Measurements from ENCODE around the gene TSFM.

The TSFM gene

GRCh38 chr12:57834086-57834876, 51.7 kb downstream of the TSFM start:
- DNase-seq (ENCODE audit: low spot score), result no peak

- DNase-seq (ENCODE audit: low spot score), result no peak
Measured at GRCh38 chr12:57835366-57836288, 53.0 kb downstream of the TSFM start.

DNA sequence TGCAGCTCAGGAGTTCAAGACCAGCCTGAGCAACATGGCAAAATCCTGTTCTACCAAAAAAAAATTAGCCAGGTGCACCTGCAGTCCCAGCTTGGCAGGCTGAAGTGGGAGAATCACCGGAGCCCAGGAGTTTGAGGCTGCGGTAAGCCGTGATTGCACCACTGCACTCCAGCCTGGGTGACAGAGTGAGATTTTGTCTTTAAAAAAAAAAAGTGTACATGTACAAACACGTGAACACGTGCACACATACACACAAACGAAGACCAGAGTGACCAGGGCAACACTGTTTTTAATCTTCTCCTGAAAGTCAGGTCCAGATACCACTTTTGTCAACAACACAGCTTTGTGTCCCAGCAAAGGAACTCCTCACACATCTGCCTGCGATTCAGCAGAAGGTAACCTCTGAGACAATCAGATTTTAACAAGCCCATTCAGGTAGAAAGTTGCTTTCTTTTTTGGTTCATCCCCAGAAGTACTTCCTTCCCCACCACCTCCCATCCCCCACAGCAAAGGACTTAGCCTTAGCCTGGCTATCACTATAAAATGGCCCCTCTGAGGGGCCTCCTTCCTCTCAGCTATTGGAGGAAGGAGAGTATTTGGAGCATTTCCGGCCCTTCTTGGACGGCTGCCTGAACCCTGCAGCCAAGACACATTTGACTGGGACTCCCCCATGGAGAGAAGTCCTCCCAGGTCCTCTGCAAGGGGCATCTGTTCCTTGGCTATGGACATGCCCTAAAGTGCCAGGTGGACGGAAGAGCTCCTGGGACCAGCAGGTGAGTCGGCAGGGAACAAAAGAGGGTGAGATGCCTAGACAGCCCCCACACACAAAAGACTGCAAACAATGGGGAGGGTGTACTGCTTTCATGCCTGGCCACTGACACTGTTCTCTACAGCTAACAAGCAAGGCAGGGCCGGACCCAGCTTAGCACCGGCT, 54.1 kb downstream of the TSFM start:
- DNase-seq (ENCODE audit: low spot score), result peak; percentile 72

- DNase-seq (ENCODE audit: low spot score), result no peak
Measured at GRCh38 chr12:57837864-57838562, 55.4 kb downstream of the TSFM start.

DNA sequence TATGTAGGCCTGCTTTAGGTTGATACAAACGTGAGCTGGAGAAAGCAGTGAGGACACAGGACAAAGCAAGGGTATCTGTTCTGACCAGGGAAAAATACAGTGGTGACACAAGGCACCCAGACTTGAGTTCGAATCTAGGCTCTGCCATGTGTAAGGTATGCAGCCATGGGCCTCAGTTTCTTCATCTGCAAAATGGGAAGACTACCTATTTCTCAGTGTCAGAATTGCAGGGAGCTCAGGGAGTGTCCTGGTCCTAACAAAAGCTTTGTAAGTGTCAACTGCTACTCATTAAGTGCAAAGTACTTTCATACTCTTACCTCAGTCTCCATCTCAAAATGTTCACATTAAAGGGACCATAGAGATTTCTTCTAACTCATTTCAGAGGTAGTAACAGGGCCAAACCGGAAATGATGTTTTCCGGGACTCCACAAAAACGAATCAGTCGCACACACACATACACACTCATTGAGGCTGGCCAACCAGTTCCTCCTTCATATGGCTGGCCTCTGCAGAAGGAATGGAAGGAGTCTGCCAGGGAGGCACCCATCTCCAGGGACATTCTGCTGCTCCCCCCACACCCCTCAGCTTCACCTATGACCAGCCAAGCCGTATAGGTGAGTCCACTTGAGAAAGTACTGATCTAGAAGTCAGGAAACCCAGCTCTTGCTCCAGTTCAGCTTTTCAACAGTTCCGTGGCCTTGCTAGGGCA, 56.2 kb downstream of the TSFM start:
- no peak for DNase-seq (ENCODE audit: low spot score)

DNA sequence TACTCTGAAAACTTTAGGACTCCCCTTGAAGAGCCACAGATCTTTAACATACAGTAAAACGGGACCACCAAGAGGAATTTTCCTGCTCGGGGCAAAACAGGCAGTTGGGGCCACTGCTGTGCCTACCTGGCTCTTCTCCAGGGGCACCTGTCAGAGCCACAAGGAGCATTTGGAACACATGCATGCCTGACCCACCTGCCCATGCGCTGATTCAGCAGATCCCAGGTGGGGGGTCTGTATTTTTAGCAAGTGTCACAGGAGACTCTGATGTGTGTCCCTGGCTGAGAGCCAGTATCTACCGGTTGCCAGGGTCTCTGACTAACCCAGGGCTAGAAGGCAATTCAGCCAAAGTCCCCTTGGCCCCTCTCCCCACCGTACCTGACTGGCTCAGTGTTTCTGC, 57.4 kb downstream of the TSFM start:
- no peak for DNase-seq (ENCODE audit: low spot score)

DNA sequence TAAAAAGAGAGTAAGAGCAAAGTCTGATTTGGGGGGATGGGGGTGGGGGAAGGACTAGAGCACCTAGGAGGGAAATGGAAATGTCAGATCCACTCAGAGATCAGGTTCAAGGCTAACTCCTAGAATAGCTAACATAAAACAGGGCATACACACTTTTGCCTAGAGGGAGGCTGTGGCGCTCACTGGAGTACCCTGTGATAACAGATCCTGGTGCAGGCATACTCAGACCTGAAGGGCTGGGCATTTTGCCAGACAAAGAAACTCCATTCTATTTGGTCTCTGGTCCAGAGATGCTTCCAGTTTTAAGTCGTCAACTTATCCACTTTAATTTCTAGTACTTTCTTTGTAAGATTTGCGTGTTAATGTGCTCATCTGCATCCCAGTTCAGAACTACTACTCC, 58.1 kb downstream of the TSFM start:
- no peak for DNase-seq (ENCODE audit: low spot score)

GRCh38 chr12:57841445-57841844, 58.9 kb downstream of the TSFM start:
- DNase-seq (ENCODE audit: low spot score), result no peak

DNA sequence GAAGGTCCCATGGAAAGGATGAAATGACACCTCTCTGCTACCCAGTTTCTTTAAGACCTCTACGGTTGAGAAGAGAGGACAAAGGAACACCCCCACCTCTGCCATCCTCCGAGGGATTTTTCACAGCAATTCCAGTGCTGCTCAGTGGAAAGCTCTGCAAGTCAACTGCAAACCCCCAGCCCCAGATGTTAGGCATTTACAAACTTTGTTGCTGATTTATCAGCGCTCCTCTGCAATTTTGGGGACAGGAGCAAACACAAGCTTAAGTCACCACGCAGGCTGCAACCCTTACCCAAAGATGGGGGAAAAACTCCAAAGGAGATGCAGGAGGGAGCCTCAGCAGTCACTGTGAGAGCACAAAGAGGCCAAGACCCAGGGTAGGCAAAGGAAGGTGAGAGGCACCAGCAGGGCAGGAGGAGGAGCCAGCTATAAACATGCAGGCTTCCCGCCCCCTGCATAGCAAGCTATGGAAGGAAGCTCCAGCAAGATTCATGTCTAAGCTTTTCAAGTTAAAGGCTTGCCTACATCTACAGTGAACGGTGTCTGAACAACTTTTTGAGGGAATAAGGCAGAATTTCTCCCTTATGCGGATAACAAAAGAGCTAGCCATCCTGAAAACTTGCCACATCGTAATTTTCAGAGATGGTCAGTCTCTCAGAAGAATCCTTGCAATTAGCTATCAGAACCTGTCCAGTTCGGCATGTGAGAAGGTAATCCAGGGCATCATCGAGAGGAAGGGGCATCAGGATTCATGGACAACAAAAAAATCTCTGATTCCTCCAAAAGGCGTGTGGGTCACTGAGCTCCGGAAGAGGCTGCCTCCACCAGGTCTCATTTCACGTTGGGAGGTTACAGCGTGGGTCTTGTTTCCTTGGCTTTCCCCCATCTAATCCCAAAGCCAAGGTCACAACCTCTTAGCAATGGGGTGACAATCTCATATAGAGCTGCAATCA, 60.0 kb downstream of the TSFM start:
- no peak for DNase-seq (ENCODE audit: low spot score)

DNA sequence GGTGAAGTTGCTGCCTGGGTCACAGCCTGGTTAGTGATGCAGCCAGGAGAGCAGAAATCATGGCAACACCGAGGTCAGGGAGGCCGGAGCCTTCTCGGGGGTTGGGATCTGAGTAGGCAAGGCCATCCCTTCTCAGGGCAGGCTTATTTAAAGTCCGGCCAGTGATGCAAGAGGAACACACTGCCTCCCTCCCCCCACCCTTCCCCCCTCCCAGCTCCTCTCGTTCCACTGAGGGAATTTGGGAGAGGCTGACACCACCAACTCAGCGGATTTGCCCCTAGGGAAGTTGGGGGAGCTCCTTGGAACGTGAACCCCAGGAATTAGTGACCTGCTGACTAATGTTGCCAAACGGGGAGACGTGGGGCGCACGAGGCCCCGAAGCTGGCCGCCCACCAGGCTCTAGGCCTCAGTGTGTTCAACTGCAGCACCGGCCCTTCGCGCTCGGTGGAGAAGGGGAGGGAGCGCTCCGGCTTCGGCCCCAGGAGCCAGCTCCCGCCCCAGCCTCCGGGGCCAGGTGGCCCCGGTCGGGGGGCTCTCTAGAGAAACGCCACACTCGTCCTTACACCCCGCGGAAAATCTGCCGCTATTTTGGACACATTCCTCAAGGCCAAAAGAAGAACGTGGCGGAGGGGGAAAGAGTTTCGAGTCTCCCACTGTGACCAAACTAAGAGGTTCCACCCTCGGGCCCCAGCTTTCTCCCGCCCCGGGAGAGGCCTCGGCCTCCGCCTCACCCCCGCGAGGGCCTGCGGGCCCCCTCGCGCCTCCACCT, 62.3 kb downstream of the TSFM start:
- DNase-seq (ENCODE audit: low spot score), result peak; percentile 64

- DNase-seq (ENCODE audit: low spot score), result peak; percentile 91
Measured at GRCh38 chr12:57845478-57846284, 63.1 kb downstream of the TSFM start.

GRCh38 chr12:57846285-57846576, 63.6 kb downstream of the TSFM start:
- DNase-seq (ENCODE audit: low spot score), result no peak

- peak; percentile 99 for DNase-seq (ENCODE audit: low spot score)
Measured at GRCh38 chr12:57846577-57847319, 64.2 kb downstream of the TSFM start, which contains the start of gene CTDSP2. Gene CTDSP2 (minus strand): TSS chr12:57846729. CDS start chr12:57846435, 294 bp downstream.
